NCI-H69 (cell line): ENCODE measurements around the gene RIC3.

Experiments used
- DNase-seq: peaks from one replicate; lab custom pipeline; 2025; lab: John Stamatoyannopoulos, UW

Gene RIC3

GRCh38 chr11:8168485-8169257 lies at the start of gene RIC3:
TSS of gene RIC3 (minus strand) at chr11:8169025. CDS start at chr11:8168989, 36 bp downstream.
- peak; percentile 90 for DNase-seq

- DNase-seq, result peak; percentile 14
These were observed 49.6 kb upstream of the RIC3 start for GRCh38 chr11:8218409-8218808.

GRCh38 chr11:8217926-8218325 lies 49.1 kb upstream of the RIC3 start:
- no peak for DNase-seq

- no peak for DNase-seq
These were observed 48.3 kb upstream of the RIC3 start for GRCh38 chr11:8217136-8217535.

- no peak for DNase-seq
These were observed 44.6 kb upstream of the RIC3 start for GRCh38 chr11:8213376-8213775.

- DNase-seq, result peak; percentile 53
These were observed 40.5 kb upstream of the RIC3 start for GRCh38 chr11:8209208-8209807.

GRCh38 chr11:8207080-8208000 lies 38.5 kb upstream of the RIC3 start:
- no peak for DNase-seq

GRCh38 chr11:8206251-8207079 lies 37.6 kb upstream of the RIC3 start:
- DNase-seq, result peak; percentile 78

GRCh38 chr11:8205566-8205965 lies 36.7 kb upstream of the RIC3 start:
- DNase-seq, result no peak

GRCh38 chr11:8204596-8204995 lies 35.8 kb upstream of the RIC3 start:
- no peak for DNase-seq

GRCh38 chr11:8204025-8204424 lies 35.2 kb upstream of the RIC3 start:
- DNase-seq, result no peak

GRCh38 chr11:8203414-8203715 lies 34.5 kb upstream of the RIC3 start:
- DNase-seq, result no peak

- no peak for DNase-seq
These were observed 33.9 kb upstream of the RIC3 start for GRCh38 chr11:8202516-8203413.

GRCh38 chr11:8201644-8202365 lies 33.0 kb upstream of the RIC3 start:
- DNase-seq, result peak; percentile 58

- DNase-seq, result no peak
These were observed 30.9 kb upstream of the RIC3 start for GRCh38 chr11:8199676-8200075.

- DNase-seq, result peak; percentile 21
These were observed 27.9 kb upstream of the RIC3 start for GRCh38 chr11:8196749-8197148.

- no peak for DNase-seq
These were observed 26.1 kb upstream of the RIC3 start for GRCh38 chr11:8194956-8195355.

- no peak for DNase-seq
These were observed 24.0 kb upstream of the RIC3 start for GRCh38 chr11:8192896-8193209.

GRCh38 chr11:8192016-8192895 lies 23.4 kb upstream of the RIC3 start:
- peak; percentile 86 for DNase-seq
